RWPE2 (cell line): Measurements from ENCODE around the gene ZC3H12D.

Experiments used
- ATAC-seq: fragments of 200-7000 bp; cut with Tn5 transposase; 3 replicates; pipeline ENCODE4 v1.9.1; 2021; ENCODE audit warnings: low read depth
- DNase-seq: peaks from one replicate; pipeline ENCODE4 v3.0.0-alpha.2; 2020; ENCODE audit warnings: low spot score
- H3K27ac ChIP-seq: fragments of 450-650 bp; 2 replicates; pipeline ENCODE4 v1.5.1; 2017; ENCODE audit warnings: mild to moderate bottlenecking; ENCODE audit not compliant: poor library complexity, severe bottlenecking
- H3K27me3 ChIP-seq: fragments of 250-450 bp; sonication (Bioruptor Pico); 2 replicates; pipeline ENCODE4 v1.5.1; 2021; ENCODE audit warnings: mild to moderate bottlenecking, moderate library complexity; ENCODE audit not compliant: insufficient read depth, poor library complexity, severe bottlenecking
- H3K36me3 ChIP-seq: fragments of 250-450 bp; sonication (Bioruptor Pico); 2 replicates; pipeline ENCODE4 v1.5.1; 2020; ENCODE audit warnings: low read depth, mild to moderate bottlenecking, moderate library complexity
- H3K4me1 ChIP-seq: fragments of 250-450 bp; sonication (Bioruptor Pico); 2 replicates; pipeline ENCODE4 v1.5.1; 2021; ENCODE audit warnings: mild to moderate bottlenecking, moderate library complexity; ENCODE audit not compliant: insufficient read depth, poor library complexity, severe bottlenecking
- H3K4me3 ChIP-seq: fragments of 250-450 bp; sonication (Bioruptor Pico); 2 replicates; pipeline ENCODE4 v1.5.1; 2021; ENCODE audit warnings: mild to moderate bottlenecking, moderate library complexity; ENCODE audit not compliant: severe bottlenecking
- H3K9me3 ChIP-seq: fragments of 250-450 bp; sonication (Bioruptor Pico); 2 replicates; pipeline ENCODE4 v1.5.1; 2021; ENCODE audit warnings: mild to moderate bottlenecking, moderate library complexity; ENCODE audit not compliant: severe bottlenecking
- TF ChIP-seq, protein P1 (sequence below): fragments of 450-650 bp; IDR thresholded peaks from one replicate; pipeline ENCODE4 v1.5.1; 2017; ENCODE audit warnings: mild to moderate bottlenecking, moderate library complexity; ENCODE audit not compliant: poor library complexity, severe bottlenecking

Gene ZC3H12D

DNA sequence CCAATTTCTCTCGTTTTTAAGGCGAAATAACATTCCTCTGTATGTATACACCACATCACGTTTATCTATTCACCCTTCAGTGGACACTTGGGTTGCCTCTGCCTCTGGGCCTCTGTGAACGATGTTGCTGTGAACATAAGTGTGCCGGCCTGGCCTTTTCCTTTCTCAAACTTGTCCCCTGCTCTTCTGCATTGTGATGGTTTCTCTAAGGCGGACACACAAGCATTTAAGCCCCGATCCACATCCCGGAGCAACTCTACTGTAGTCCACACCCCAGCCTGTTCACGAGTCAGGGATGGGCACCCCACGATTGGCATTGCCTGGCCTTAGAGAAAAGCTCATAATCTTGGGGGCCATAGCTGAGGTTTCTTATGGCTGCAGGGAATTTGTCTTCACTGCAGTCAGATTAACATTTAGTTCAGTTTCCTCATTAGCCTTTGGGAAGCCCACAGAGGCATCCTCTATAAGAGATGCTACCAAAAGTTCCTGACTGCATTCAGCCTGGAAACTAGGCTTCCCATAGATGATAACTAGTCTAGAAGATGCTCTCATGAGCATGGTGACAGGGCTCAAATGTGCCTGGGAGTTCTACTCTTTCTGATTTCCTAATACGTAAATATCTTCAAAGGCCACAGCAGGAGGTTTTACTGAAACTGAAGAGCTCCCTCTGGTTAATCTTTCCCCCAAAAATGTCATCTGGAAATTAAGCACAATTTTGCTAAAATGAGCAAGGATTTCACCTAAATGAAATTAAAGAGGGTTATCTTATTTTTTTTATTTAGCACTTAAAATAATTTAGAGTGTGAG is 762 bp downstream of the ZC3H12D start:
- no peak overlapping the region for H3K27ac ChIP-seq

DNA sequence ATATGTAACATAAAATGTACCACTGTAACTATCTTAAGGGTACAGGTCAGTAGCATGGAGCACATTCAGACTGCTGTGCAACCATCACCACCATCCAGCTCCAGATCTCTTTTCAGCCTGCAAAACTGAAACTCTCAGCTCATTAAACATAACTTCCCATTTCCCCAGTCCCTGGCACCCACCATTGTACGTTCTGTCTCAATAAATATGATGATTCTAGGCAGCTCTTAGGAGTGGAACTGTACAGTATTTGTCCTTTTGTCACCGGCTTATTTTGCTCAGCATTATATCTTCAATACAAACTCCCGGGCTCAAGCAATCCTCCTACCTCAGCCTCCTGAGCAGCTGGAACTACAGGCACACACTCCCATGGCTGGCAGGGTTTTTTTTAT is 1.5 kb downstream of the ZC3H12D start:
- no peaks in the 10 kb centered on the region for H3K4me1 ChIP-seq
- H3K27ac ChIP-seq = no peak overlapping the region
- ATAC-seq (no peak), DNase-seq (no peak)
- H3K9me3 ChIP-seq = no peaks in the 10 kb centered on the region
- H3K4me3 ChIP-seq = no peak overlapping the region
- TF ChIP-seq, protein P1, sequence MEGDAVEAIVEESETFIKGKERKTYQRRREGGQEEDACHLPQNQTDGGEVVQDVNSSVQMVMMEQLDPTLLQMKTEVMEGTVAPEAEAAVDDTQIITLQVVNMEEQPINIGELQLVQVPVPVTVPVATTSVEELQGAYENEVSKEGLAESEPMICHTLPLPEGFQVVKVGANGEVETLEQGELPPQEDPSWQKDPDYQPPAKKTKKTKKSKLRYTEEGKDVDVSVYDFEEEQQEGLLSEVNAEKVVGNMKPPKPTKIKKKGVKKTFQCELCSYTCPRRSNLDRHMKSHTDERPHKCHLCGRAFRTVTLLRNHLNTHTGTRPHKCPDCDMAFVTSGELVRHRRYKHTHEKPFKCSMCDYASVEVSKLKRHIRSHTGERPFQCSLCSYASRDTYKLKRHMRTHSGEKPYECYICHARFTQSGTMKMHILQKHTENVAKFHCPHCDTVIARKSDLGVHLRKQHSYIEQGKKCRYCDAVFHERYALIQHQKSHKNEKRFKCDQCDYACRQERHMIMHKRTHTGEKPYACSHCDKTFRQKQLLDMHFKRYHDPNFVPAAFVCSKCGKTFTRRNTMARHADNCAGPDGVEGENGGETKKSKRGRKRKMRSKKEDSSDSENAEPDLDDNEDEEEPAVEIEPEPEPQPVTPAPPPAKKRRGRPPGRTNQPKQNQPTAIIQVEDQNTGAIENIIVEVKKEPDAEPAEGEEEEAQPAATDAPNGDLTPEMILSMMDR = no peak
- no peaks in the 10 kb centered on the region for H3K27me3 ChIP-seq
- H3K36me3 ChIP-seq = no peaks in the 10 kb centered on the region

More for the DNA sequence above, 762 bp downstream of the ZC3H12D start:
- DNase-seq (no peak), ATAC-seq (no peak)
- TF ChIP-seq, protein P1 = no peak
- Histone ChIP-seq H3K4me1 (no peaks in the 10 kb centered on the region), H3K36me3 (no peaks in the 10 kb centered on the region), H3K27me3 (no peaks in the 10 kb centered on the region), H3K9me3 (no peaks in the 10 kb centered on the region), H3K4me3 (no peak overlapping the region)

DNA sequence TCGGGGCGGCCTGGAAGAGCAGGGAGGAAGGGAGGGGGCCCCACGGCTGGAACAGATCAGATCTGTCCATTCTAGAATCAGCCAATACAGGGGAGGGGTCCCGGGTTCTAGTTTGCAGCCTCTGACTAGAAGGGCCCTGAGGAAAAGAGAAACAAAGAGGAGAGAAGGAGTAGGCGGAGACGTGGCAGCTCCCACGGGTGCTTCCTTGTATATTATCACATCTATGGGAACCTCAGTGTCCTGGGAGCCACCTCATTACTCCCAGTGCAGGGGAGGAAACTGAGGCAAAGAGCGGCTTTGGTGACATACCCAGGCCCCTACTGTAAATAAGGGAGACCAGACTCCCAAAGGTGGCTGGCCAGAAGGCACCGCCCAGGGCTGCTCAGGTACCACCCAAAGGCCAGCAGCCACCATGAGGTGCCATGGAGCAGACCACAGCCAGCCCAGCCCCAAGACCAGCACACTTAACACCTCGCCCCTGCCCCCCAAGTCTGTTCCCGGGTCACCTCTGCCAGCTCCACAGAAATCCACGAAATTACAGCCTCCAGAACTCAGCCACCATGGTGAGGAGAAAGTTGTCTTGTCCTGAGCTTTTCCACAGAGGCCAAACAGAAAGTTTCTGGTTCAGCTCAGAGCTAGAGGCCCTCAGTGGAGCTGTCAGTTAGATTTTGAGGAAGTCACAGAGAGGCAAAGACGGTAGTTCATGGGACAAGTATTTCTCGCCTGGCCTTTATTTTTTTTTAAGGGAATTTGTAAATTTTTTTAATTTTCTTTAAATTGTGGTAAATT is 2.1 kb downstream of the ZC3H12D start:
- H3K4me3 ChIP-seq = no peak overlapping the region
- H3K9me3 ChIP-seq = no peaks in the 10 kb centered on the region
- no peaks in the 10 kb centered on the region for H3K27me3 ChIP-seq
- no peaks in the 10 kb centered on the region for H3K4me1 ChIP-seq
- no peak overlapping the region for H3K27ac ChIP-seq
- H3K36me3 ChIP-seq = no peaks in the 10 kb centered on the region
- DNase-seq (no peak), ATAC-seq (no peak)
- TF ChIP-seq, protein P1 = no peak

DNA sequence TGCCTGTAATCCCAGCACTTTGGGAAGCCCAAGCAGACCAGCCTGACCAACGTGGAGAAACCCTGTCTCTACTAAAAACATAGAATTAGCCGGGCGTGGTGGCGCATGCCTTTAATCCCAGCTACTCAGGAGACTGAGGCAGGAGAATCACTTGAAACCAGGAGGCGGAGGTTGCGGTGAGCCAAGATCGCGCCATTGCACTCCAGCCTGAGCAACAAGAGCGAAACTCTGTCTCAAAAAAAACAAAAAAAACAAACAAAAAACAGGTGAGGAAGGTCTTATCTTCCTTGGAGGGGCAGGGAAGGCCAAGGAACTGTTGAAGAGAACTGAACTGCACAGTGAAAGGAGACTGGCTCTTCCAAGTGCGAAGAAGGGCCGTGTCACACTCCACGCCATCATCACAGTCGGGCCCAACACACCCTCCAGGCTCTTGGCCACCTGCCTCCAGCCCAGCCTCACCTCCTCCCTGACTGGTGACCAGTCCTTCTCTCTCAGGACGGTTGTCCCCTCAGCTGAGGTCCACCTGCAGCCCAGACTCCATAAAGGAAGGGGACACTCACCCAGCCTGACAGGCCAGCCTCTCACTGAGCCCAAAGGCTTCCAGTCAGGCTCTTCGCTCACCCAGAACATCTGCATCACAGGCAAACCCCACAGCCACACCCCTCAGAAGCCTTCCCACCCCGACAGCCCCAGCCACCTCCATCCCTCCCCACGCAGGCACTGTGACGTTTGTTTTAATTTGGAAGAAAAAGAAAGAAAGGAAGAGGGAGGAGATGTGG is 4.1 kb downstream of the ZC3H12D start:
- no peak for ATAC-seq
- DNase-seq = no peak
- no peaks in the 10 kb centered on the region for H3K36me3 ChIP-seq
- no peak overlapping the region for H3K4me3 ChIP-seq
- H3K27ac ChIP-seq = no peak overlapping the region
- TF ChIP-seq, protein P1 = no peak
- no peaks in the 10 kb centered on the region for H3K27me3 ChIP-seq
- H3K4me1 ChIP-seq = no peaks in the 10 kb centered on the region
- H3K9me3 ChIP-seq = no peaks in the 10 kb centered on the region
